AG20443 (cell line): ENCODE results near the gene BCR.
"Not testable (repeated sequence)": the region's sequence is repeated elsewhere in the genome, so short reads cannot be mapped to it uniquely, and the experiment has no call there.

Experiments
- DNase-seq: peaks from one replicate; pipeline ENCODE4 v3.0.0; 2012; ENCODE audit warnings: low spot score, mixed read lengths

The BCR gene

DNA sequence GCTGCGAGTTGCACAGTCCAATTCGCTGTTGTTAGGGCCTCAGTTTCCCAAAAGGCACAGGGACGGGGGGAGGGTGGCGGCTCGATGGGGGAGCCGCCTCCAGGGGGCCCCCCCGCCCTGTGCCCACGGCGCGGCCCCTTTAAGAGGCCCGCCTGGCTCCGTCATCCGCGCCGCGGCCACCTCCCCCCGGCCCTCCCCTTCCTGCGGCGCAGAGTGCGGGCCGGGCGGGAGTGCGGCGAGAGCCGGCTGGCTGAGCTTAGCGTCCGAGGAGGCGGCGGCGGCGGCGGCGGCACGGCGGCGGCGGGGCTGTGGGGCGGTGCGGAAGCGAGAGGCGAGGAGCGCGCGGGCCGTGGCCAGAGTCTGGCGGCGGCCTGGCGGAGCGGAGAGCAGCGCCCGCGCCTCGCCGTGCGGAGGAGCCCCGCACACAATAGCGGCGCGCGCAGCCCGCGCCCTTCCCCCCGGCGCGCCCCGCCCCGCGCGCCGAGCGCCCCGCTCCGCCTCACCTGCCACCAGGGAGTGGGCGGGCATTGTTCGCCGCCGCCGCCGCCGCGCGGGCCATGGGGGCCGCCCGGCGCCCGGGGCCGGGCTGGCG is at the start of gene BCR:
TSS of gene BCR (plus strand) at position 209 of the 592 bp plus-strand sequence. CDS start 452 bp downstream, outside the sequence.
- DNase-seq: peak; percentile 95

DNA sequence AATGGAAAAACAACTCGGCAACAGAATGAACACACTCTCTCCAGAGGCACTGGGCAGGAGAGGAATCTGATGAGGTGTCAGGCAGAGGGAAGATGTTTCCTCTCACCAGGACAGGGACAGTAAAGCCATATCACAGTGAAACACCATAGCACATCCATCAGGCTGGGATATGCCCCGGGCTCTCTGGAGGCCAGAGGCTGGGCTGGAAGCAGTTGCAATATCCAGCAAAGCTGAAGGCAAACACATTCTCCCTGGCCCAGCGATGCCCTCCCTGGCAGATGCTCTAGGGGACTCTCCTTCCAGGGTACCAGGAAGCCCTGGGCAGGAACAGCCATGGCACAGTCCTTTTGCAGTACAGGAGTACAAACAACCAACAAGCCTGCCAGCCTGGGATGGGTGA is 49.6 kb upstream of the BCR start:
- no peak for DNase-seq

DNA sequence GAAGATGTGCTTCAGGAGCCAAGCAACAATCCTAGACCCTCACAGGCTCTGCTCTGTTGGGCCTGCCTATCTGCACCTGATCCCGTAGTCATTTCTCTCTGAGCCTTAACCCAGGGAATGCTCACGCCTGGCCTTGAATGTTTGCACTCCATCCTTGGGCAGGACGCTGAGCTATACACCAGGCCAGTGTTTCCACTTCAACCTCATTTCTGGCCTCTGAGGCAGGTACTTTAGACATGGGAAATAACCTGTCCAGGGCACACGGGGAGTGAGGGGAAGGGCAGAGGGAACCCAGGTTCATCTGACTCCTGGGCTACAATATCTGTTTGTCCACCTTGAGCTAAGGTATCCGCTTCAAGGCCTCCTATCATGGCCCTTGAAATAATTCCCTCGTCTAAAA is 48.4 kb upstream of the BCR start:
- no peak for DNase-seq

DNA sequence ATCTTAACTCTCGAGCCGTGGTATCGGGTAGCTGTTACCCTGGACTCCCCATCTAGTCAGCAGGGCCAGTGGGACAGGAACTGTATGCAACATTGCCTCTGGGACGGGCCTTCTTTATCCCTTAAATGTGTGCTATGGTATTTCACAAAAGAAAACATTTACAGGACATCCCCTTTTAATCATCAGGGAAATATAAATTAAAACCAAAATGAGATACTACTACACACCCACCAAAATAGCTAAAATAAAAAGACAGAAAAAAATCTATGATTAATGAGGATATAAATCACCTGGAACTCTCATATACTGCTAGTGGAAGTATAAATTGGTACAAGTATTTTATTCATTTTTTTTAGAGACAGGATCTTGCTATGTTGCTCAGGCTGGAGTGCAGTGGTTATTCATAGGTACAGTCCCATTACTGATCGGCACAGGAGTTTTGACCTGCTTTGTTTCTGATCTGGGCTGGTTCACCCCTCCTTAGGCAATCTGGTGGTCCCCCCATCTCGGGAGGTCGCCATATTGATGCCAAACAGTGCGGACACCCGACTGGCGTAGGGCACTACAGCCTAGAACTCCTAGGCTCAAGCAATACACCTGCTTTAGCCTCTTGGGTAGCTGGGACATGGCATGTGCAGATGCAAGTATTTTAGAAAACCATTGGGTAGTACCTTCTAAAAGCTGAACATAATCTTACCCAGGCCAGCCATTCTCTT is 47.8 kb upstream of the BCR start:
- DNase-seq: no peak

DNA sequence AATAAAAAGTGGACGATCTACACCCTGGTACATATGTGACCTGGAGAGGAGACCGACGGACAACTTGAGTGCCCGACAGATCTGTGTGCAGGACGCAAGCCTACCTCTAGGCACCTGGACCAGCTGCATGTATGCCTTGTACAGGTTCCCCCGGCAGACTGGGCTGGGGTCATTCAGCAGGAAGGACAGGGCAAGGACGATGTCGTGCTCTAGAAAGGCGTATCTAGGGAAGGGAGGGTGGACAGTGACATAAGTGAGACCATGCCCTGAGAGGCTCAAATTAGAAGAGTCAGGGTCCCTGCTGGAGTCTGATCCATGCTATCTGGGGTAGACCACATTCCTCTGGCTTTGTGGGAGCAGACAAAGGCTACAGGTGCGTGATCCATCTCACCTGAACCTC is 46.4 kb upstream of the BCR start:
- DNase-seq: no peak

DNA sequence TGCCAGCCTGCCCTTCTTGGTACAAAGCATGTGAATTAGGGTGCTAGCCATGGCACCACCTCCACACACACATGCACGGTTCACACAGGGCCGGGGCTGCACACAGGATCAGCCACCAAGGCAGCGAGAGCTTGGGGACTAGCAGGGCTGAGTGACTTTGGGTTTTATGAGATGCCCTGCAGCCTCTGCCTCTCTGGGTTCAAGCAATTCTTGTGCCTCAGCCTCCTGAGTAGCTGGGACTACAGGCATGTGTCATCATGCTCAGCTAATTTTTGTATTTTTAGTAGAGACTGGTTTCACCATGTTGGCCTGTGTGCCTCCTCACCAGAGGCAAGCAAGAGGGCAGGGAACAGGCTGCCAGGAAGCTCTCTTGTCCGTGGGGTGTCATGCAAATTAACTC is 43.3 kb upstream of the BCR start:
- DNase-seq: not testable (repeated sequence)

DNA sequence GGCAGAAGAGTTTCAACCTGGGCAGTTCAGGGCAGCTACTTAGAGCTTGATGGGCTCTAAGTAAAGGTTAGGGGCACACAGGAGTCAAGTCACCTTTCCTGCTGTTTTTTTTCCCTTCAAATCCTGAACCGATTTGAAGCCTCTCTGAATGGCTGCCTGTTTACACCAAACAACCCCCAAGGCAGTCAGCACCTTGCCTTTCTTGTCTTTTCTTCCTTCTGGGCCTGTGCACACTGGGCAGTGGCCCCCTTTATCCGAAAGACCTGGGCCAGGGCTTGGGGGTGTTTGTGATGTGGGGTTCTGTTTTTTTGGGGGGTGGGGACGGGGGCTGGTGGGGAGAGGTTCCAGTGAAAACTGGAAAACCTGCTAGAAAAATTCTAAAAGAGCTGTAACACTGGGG is 42.8 kb upstream of the BCR start:
- no peak for DNase-seq

DNA sequence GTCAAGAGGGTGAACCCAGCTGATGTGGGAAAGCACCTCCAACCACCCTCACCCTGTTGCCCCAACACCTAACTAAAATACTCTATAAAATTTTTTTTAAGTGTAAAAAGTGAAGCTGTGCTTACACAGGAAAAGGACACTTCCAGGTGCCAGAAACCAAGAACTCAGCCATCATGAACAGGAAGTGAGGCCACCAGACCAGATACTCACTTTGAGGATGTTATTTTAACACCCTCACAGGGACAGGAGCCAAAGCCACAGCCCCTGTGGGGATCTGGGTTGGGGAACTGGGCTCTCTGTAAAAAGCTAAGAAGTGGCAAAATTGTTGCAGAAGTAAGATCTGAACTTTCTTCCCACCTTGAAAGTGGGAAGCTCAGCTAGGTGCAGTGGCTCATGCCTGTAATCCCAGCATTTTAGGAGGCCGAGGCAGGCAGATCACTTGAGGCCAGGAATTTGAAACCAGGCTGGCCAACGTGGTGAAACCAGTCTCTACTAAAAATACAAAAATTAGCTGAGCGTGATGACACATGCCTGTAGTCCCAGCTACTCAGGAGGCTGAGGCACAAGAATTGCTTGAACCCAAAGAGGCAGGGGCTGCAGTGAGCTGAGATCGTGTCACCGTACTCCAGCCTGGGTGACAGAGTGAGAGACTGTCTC is 42.3 kb upstream of the BCR start:
- DNase-seq: no peak

DNA sequence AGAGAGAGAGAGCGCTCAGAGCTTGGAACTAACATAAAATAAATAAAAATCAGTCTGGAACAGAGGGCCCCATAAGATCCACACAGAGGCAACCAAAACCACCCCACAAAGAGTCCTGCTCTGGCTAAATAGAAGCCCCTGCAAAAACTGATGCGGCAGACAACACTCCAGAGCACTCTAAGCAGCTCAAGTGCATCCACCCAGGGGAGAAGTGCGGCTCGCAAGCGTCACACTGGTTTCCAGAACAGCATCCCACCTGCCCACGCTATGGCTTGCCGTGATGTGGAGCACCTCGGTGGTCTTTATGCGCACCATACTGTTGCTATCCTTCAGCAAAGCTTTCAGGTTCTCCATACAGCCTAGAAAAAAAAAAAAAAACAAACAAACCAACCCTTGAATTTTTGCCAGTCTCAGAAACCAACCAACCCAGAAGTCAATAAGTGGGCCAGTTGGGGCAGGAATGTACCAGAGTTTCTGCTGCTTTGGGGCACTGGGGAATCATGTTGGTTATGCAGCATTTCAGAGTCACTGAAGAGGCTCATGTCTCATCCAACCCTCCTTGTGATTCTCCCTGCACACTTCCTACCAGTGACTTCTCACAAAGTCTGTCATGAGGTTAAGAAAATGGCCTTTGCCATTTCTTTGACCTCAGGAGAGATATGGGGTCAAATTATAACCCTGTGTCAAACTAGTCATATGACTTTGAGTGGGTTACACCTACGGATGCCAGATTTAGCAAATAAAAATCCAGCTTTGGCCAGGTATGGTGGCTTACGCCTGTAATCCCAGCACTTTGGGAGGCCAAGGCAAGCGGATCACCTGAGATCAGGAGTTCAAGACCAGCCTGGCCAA is 41.5 kb upstream of the BCR start:
- no peak for DNase-seq

DNA sequence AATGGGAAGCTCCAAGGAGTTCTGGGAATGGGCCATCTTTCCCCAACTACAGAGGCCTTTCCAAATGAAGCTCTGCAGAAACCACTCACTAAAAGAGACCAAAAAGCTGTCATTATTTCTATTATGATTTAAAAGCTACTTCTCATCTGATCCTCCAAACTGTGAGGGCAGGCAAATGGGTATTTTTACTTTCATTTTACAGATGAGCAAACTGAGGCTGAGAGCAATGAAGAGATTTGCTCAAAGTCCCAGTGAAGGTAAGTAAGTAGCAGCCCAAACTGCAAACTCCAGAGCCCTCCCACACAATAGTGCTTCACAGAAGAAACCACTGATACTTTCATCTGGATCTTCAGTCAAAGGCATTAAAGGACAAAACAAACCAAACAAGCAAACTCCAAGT is 39.9 kb upstream of the BCR start:
- DNase-seq: no peak

DNA sequence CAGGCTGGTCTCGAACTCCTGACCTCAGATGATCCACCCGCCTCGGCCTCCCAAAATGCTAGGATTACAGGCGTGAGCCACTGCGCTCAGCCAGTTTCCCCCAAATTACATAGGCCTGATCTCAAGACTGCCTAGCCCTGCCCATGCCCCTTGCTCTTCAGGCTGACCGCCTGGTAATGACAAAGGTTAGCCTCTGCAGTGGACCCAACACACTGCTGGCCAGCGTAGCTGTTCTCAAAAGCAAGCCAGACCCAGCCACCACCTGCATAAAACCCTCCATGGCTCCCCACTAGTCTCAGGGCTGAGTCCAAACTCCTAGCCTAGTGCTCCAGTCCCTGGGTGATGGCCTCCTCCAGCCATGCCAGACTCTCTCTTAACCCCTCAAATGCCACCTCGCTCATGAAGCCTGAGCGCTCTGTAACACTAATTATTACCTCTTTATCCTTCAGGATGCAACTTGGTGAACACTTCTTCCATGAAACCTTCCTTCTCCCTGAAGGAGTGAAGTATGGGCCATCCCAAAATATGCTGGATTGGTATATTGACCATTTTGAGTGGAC is 37.7 kb upstream of the BCR start:
- DNase-seq: no peak

DNA sequence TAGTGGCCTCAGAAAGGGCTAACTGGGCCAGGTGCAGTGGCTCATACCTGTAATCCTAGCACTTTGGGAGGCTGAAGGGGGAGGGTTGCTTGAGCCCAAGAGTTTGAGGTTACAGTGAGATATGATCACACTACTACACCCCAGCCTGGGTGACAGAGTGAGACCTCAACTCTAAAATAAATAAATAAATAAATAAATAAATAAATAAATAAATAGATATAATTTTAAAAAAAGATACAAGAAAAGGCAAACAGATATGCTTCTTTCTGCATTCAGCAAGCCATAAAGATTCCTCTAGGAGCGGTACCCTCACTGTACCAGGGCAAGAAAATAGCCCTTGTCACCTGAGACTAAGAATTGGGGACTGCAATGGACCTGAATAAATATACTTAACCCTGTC is 37.2 kb upstream of the BCR start:
- no peak for DNase-seq

DNA sequence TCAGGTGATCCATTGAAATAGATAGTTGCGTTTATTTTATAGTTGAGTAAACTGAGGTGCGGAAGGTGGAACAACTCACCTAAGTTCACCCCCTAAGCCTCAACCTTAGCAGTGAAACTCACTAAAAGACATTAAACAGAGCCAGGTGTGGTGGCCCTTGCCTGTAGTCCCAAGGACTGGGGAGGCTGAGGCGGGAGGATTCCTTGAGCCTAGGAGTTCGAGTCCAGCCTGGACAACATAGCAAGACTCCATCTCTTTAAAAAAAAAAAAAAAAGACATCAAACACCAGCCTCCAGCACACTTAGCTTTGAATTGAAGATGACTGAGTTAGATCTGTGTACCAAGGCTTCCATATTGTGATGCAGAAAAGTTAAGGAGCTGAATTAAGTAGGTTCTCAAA is 35.9 kb upstream of the BCR start:
- no peak for DNase-seq

DNA sequence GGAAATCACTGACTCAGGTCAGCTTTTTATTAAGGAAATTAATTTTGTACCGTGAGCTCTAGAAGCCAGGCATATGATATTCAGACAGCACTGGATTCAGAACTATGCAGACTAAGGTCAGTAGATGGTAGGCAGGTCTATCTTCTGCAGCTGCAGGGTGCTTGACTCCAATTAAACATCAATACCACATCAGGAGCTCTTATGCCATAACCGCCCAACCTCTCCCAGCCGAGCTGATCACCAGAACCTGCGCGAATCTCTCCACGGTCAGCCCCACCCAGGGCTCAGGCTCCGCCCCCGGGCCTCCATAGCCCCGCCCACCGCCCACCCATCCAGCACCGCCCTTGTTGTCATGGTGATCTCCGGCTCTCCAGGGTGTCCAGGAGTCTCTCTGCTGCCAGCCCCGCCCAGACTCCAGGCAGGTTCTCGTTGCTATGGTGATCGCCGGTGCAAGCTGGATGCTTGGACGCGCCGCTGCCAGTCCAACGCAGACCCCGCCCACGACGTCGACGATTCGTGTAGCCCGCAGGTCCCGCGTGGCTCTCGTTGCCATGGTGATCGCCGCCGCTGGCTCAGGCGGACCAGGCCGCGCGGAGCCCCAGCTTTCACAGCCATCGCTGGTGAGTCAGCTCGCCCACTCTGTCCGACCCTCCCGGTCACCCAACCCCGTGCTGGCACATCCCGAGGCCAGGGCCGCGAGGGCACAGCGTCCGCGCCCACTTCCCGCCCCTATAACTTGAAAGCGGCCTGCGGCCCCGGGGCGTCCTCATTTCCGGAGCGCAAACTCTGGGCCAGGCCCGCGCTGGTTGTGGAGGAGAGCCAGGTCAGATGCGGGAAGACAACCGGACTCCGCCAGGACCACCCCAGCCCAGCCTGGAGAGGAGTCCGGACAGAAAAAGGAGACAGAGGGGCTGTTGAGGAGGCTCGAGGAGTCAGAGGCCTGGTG is 35.1 kb upstream of the BCR start, which contains the start of gene RAB36:
TSS of gene RAB36 (plus strand) at position 546 of the 946 bp plus-strand sequence. CDS start 1,140 bp downstream, outside the sequence.
- DNase-seq: peak; percentile 98

DNA sequence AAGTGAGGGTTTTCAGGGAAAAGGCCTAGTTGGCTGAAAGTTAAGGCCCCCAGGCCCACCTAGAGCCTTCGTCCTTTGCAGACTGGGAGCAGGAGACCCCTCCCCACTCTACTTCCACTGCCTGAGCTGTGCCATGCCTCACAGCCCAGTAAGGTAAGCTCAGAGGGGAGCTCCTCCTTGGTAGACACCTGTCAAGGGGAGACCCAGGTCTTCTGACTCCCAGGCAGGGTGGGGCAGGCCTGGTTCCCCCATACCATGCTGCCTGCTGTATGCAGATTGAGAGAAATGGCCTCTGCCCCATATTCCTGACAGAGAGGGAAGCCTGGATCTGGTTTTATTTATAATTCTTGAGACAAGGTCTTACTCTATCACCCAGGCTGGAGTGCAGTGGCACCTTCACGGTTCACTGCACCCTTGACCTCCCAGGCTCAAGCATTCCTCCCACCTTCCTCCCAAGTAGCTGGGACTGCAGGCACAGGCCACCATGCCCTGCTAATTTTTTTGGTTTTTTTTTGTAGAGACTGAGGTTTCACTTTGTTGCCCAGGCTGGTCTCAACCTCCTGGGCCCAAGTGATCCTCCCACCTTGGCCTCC is 34.3 kb upstream of the BCR start:
- DNase-seq: no peak

DNA sequence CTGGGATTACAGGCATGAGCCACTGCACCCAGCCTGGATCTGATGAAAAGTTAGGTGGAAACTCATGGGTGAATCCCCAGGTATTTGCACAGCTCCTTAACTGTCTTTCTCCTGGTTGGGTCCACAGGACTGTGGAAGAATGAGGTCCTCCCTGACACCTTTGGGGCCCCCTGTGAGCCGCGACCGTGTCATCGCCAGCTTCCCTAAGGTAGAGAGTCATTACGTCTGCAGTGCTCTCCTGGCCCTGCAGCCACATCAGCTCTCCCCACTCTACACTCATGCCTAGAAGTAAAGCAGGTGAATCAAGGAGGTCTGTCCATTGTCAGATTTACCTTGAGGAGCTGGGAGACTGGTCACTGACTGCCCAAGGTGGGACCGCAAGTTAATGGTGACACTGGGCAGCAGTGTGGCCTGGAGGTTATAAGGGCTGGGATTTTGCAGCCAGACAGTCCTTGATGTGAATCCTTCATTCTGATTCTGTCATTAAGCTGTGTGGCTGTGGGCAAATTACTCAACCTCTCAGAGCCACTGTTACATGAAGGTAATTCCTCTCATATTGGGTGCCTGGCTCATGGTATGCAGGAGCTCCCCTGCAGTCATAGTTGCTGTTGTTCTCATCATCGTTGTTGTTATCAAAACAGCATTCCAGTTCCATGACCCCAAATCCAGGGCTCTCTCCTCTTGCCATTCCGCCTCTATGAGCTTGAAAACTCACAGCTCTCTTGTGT is 33.7 kb upstream of the BCR start:
- DNase-seq: no peak

DNA sequence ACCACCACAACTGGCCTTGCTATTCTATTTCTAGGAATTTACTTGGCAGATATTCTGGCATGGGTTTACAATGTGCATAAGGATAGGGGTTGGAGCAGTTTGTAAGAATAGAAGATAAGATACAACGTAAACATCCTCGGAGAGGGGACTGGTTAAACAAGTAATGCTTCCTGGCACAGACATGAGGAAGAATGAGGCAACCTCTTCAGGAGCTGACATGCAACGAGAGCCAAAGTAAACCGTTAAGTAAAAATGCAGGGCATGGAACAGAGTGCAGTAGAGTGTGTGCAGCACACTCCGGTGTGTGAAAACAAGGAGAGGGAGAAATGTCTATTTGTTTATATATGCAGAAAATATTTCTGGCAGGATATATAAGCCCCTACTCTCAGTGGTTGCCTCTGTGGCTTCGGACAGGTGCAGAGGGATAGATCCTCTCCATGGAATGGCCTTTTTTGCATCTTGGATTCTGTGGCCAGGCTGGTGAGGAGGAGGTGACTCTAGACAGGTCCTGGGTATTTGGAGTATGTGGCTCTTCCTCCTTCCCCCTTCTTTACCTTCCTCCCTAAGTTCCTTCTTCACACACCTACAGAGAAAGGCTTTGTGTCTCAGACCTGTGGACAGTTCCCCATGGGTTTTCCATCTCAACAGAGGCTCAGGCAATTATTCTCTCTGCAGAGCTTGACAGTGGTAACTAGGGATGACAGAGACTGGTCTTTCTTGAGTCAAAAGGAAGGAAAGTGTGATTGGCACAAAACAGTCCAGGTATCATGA is 32.5 kb upstream of the BCR start:
- no peak for DNase-seq

DNA sequence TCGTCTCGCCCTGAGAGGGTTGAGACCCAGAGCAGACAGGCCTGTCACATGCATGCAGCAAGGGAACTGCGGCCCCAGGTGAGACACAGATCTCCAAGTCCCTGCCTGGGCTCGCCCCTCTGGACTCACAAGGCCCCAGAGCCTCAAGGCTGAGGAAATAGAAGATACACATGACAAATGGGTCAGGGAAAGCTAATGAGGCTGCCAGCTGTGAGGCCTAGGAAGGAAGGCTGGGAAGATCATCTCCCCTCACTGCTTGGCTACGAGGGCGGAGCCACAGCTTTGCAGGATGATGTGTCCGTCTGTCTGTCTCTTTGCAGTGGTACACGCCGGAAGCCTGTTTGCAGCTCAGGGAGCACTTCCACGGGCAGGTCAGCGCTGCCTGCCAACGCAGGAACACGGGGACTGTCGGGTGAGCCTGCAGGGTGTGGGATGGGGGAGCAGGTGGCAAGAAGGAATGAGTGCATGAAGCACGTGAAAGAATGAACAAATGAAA is 30.5 kb upstream of the BCR start:
- DNase-seq: no peak

DNA sequence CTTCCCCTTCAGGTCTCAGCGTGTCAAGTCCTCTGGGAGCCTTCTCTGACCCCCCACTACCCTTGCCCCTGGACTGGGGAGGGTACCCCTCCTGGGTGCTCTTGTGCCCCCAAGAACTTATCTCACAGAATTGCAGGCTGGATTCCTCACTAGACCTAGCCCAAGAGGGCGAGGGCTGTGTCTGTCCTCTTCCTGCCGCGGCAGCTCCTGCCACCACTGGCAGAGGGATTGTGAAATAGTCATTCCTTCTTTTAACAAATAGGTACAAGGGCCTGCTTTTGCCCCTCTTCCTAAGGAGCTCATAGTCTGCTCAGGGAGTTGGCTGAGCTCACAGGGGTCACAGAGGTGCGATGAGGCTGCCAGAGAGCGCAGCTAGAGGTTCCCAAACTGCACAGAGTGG is 29.5 kb upstream of the BCR start:
- DNase-seq: no peak
